Measurements from ENCODE around the gene NUDC. TPM values are rescaled to one million over a fixed set of nuclear protein-coding genes. Genes with fewer than 3 reads are reported as not detected.

The NUDC gene
- total RNA-seq, 2 donors from 2014 or later, result 103 to 120 TPM

DNA sequence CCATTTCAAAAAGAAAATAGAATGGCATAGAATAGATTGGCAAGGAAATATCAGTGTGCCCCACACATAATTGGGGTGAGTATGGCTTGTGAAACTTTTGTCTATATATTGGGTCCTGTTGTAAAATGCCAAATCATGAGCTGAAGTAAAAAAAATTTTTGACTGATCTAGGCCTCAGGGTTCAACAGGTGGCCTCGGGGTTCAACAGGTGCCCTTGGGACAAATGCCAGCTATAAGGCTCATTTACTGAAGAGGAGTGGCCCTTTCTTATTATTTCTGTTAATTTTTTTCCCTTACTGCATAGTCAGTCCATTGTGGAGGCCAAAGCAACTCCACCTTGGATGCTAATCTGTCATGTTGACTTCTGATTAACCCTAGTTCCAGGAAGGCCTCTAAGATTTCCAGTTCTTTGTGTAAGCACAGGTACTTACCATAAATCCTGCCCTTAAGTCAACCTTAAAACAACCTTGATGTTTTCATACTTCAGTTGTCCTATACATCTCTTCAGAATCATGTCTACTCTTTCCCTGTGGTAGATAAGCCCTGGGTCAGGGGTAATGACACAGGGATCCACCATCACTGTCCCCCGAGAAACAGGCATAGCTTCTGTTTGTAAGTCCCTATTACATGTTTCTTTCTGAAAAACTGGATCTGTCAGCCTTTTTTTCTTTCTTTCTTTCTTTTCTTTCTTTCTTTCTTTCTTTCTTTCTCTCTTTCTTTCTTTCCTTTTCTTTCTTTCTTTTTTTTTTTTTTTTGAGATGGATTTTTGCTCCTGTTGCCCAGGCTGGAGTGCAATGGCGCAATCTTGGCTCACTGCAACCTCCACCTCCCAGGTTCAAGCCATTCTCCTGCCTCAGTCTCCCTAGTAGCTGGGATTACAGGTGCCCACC, 55.3 kb downstream of the NUDC start:
- DNase-seq, result no peak
- Mint-ChIP-seq H3K4me3 (no peak overlapping the region), H3K4me1 (no peaks in the 10 kb centered on the region), H3K27me3 (ENCODE audit: insufficient read depth) (no peaks in the 10 kb centered on the region), H3K9me3 (no peaks in the 10 kb centered on the region), H3K27ac (no peak overlapping the region), H3K36me3 (ENCODE audit: low read depth) (no peaks in the 10 kb centered on the region)
- Histone ChIP-seq H3K9me3 (ENCODE audit: control insufficient read depth, low read length) (no peaks in the 10 kb centered on the region), H3K4me1 (ENCODE audit: control insufficient read depth, insufficient read depth, low read length) (no peaks in the 10 kb centered on the region), H3K27ac (ENCODE audit: low read depth, low read length) (no peak overlapping the region), H3K4me3 (ENCODE audit: low read length) (no peak overlapping the region), H3K9ac (ENCODE audit: extremely low read depth, low read length, poor library complexity, severe bottlenecking) (no peak overlapping the region), H3K36me3 (ENCODE audit: control insufficient read depth, insufficient read depth, low read length) (no peaks in the 10 kb centered on the region), H3K27me3 (ENCODE audit: control insufficient read depth, insufficient read depth, low read length, poor library complexity, severe bottlenecking) (no peaks in the 10 kb centered on the region)
- 90 to 92% methylated on average over 2 to 3 of the region's 3 CpGs for WGBS, 2 experiments (ENCODE audit: insufficient coverage in 1 of 2, insufficient read length in 1 of 2)
- TF ChIP-seq CTCF (conservative IDR thresholded peaks at IDR 0.05), result no peak

- Mint-ChIP-seq H3K27ac (no peak overlapping the region), H3K27me3 (ENCODE audit: insufficient read depth) (peaks cover 7% of the 10 kb centered on the region), H3K4me3 (no peak overlapping the region), H3K36me3 (ENCODE audit: low read depth) (no peaks in the 10 kb centered on the region), H3K4me1 (no peaks in the 10 kb centered on the region), H3K9me3 (no peaks in the 10 kb centered on the region)
- H3K36me3 ChIP-seq (ENCODE audit: control insufficient read depth, insufficient read depth, low read length), result no peaks in the 10 kb centered on the region
- no peak overlapping the region for H3K27ac ChIP-seq (ENCODE audit: low read depth, low read length)
- no peak overlapping the region for H3K9ac ChIP-seq (ENCODE audit: extremely low read depth, low read length, poor library complexity, severe bottlenecking)
- no peak overlapping the region for H3K4me3 ChIP-seq (ENCODE audit: low read length)
- TF ChIP-seq CTCF (conservative IDR thresholded peaks at IDR 0.05), result no peak
- no peaks in the 10 kb centered on the region for H3K27me3 ChIP-seq (ENCODE audit: control insufficient read depth, insufficient read depth, low read length, poor library complexity, severe bottlenecking)
- H3K9me3 ChIP-seq (ENCODE audit: control insufficient read depth, low read length), result no peaks in the 10 kb centered on the region
- WGBS, 2 experiments (ENCODE audit: insufficient coverage in 1 of 2, insufficient read length in 1 of 2), result 92 to 94% methylated on average over 2 of the region's 2 CpGs
- H3K4me1 ChIP-seq (ENCODE audit: control insufficient read depth, insufficient read depth, low read length), result no peaks in the 10 kb centered on the region
- no peak for DNase-seq
These were observed 57.4 kb downstream of the NUDC start for GRCh38 chr1:26978901-26979300.

DNA sequence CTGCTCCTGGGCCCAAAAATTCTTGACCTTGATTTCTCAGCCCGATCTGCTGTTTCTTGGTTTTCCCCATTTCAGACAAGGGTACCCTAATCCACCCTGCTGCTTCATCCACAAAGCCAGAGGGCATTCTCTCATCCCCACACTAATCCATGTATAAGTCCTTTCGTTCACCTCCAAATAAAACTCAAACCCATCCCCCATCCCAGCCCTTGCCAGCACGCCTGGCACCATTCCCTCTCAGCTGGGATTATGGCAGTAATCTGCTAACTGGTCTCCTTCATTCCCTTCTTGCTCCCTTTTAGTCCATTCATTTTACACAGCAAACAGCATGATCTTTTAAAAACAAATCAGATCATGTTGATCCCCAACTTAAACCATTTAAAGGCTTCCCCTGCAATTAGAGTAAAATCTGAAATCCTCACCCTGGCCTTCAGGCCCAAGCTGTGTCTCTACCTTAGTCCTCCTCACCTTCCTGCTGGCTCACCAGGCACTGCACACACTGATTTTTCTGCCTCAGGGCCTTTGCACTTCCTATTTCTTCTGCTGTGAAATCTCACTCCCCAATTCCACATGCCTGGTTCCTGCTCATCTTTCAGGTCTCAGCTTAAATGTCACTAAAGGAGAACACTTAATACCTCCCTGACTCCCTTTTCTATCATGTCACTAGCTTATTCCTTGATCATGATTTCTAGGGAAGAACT, 59.8 kb downstream of the NUDC start:
- Histone ChIP-seq H3K9ac (ENCODE audit: extremely low read depth, low read length, poor library complexity, severe bottlenecking) (no peak overlapping the region), H3K27me3 (ENCODE audit: control insufficient read depth, insufficient read depth, low read length, poor library complexity, severe bottlenecking) (no peaks in the 10 kb centered on the region), H3K27ac (ENCODE audit: low read depth, low read length) (no peak overlapping the region), H3K4me1 (ENCODE audit: control insufficient read depth, insufficient read depth, low read length) (no peaks in the 10 kb centered on the region), H3K9me3 (ENCODE audit: control insufficient read depth, low read length) (no peaks in the 10 kb centered on the region), H3K4me3 (ENCODE audit: low read length) (no peak overlapping the region), H3K36me3 (ENCODE audit: control insufficient read depth, insufficient read depth, low read length) (no peaks in the 10 kb centered on the region)
- no peak overlapping the region for H3K4me3 Mint-ChIP-seq
- TF ChIP-seq CTCF (conservative IDR thresholded peaks at IDR 0.05), result no peak
- WGBS, 2 experiments (ENCODE audit: insufficient coverage in 1 of 2, insufficient read length in 1 of 2), result 84 to 90% methylated on average over 3 of the region's 3 CpGs
- DNase-seq, result no peak
- H3K9me3 Mint-ChIP-seq, result no peaks in the 10 kb centered on the region
- H3K4me1 Mint-ChIP-seq, result no peaks in the 10 kb centered on the region
- H3K27ac Mint-ChIP-seq, result no peak overlapping the region
- H3K36me3 Mint-ChIP-seq (ENCODE audit: low read depth), result no peaks in the 10 kb centered on the region
- peaks cover 16% of the 10 kb centered on the region for H3K27me3 Mint-ChIP-seq (ENCODE audit: insufficient read depth)

Data from endodermal cell (in vitro differentiated cells).